ENCODE results near the gene RIMOC1. TPM values are rescaled to one million over a fixed set of nuclear protein-coding genes. Genes with fewer than 3 reads are reported as not detected.

The RIMOC1 gene
- polyA plus RNA-seq, 1 donor from 2014 or later = 18.5 TPM

GRCh38 chr5:41892031-41892430 is 12.1 kb upstream of the RIMOC1 start:
- H3K27ac ChIP-seq (ENCODE audit: low read length) = no peak overlapping the region
- H3K36me3 ChIP-seq (ENCODE audit: insufficient read depth, low read length) = no peaks in the 10 kb centered on the region
- H3K9me3 ChIP-seq (ENCODE audit: low read length) = no peaks in the 10 kb centered on the region

DNA sequence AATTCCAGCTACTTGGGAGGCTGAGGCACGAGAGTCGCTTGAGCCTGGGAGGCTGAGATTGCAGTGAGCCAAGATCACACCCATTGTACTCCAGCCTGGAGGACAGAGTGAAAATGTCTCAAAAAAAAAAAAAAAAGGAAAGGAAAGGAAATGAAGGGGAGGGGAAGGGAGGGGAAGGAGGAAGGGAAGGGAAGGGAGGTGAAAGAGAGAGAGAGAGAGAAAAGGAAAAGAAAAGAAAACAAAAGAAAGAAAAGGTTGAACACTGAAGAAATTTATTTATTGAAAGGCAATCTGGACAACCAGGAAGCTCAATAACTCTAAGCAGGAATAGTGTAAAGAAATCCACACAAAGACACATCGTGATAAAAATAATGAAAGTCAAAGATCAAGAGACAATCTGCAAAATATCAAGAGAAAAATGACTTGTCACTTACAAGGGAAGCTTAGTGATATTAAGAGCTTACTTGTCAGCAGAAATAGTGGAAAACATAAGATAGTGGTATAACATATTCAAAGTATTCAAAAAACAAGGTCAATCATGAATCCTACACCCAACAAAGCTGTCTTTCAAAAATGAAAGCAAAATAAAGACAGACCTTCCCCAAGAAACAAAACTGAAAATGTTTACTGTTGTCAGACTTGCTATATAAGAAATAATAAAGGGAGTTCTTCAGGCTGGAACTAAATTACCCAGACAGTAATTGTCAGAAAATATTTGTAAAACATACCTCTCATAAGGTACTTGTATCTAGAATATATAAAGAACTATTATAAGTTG is 10.9 kb upstream of the RIMOC1 start:
- Histone ChIP-seq H3K9me2 (ENCODE audit: insufficient read depth, low read length) (no peaks in the 10 kb centered on the region), H2AFZ (ENCODE audit: low read depth, low read length) (no peak overlapping the region), H3K79me2 (replicated peaks; ENCODE audit: insufficient read depth, low read length) (no peaks in the 10 kb centered on the region), H3F3A (ENCODE audit: insufficient read depth, low read length, poor library complexity, severe bottlenecking) (no peaks in the 10 kb centered on the region), H3K36me3 (ENCODE audit: insufficient read depth, low read length) (no peaks in the 10 kb centered on the region), H3K4me3 (ENCODE audit: low read length) (no peak overlapping the region), H3K9me3 (ENCODE audit: low read length) (no peaks in the 10 kb centered on the region), H3K27me3 (ENCODE audit: insufficient read depth, low read depth, low read length) (no peaks in the 10 kb centered on the region), H3K9ac (ENCODE audit: low read length) (no peak overlapping the region), H3K4me2 (ENCODE audit: low read length) (no peak overlapping the region), H4K20me1 (ENCODE audit: insufficient read depth) (no peaks in the 10 kb centered on the region), H3K27ac (ENCODE audit: low read length) (no peak overlapping the region)
- TF ChIP-seq EP300 (conservative IDR thresholded peaks at IDR 0.05; ENCODE audit: poor library complexity, severe bottlenecking) (no peak), MXI1 (conservative IDR thresholded peaks at IDR 0.05; ENCODE audit: poor library complexity, severe bottlenecking) (no peak), RAD21 (conservative IDR thresholded peaks at IDR 0.05) (no peak), TAF1 (IDR thresholded peaks at IDR 0.05; ENCODE audit: low read depth) (no peak), EZH2 (IDR thresholded peaks at IDR 0.05; ENCODE audit: borderline replicate concordance, insufficient read depth, low read length, poor library complexity, severe bottlenecking) (no peak), POLR2AphosphoS5 (IDR thresholded peaks at IDR 0.05) (no peak), CTCF (IDR thresholded peaks at IDR 0.05; ENCODE audit: poor library complexity, severe bottlenecking) (no peak)
- TF ChIP-seq, protein P1, sequence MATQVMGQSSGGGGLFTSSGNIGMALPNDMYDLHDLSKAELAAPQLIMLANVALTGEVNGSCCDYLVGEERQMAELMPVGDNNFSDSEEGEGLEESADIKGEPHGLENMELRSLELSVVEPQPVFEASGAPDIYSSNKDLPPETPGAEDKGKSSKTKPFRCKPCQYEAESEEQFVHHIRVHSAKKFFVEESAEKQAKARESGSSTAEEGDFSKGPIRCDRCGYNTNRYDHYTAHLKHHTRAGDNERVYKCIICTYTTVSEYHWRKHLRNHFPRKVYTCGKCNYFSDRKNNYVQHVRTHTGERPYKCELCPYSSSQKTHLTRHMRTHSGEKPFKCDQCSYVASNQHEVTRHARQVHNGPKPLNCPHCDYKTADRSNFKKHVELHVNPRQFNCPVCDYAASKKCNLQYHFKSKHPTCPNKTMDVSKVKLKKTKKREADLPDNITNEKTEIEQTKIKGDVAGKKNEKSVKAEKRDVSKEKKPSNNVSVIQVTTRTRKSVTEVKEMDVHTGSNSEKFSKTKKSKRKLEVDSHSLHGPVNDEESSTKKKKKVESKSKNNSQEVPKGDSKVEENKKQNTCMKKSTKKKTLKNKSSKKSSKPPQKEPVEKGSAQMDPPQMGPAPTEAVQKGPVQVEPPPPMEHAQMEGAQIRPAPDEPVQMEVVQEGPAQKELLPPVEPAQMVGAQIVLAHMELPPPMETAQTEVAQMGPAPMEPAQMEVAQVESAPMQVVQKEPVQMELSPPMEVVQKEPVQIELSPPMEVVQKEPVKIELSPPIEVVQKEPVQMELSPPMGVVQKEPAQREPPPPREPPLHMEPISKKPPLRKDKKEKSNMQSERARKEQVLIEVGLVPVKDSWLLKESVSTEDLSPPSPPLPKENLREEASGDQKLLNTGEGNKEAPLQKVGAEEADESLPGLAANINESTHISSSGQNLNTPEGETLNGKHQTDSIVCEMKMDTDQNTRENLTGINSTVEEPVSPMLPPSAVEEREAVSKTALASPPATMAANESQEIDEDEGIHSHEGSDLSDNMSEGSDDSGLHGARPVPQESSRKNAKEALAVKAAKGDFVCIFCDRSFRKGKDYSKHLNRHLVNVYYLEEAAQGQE (IDR thresholded peaks at IDR 0.05; ENCODE audit: borderline replicate concordance) = no peak

More at GRCh38 chr5:41892031-41892430, 12.1 kb upstream of the RIMOC1 start:
- Histone ChIP-seq H3K79me2 (replicated peaks; ENCODE audit: insufficient read depth, low read length) (no peaks in the 10 kb centered on the region), H2AFZ (ENCODE audit: low read depth, low read length) (no peak overlapping the region), H3K4me2 (ENCODE audit: low read length) (no peak overlapping the region), H3K9ac (ENCODE audit: low read length) (no peak overlapping the region), H3K9me2 (ENCODE audit: insufficient read depth, low read length) (no peaks in the 10 kb centered on the region), H3K27me3 (ENCODE audit: insufficient read depth, low read depth, low read length) (no peaks in the 10 kb centered on the region), H4K20me1 (ENCODE audit: insufficient read depth) (no peaks in the 10 kb centered on the region), H3F3A (ENCODE audit: insufficient read depth, low read length, poor library complexity, severe bottlenecking) (no peaks in the 10 kb centered on the region), H3K4me3 (ENCODE audit: low read length) (no peak overlapping the region)
- no peak for TF ChIP-seq MXI1 (conservative IDR thresholded peaks at IDR 0.05; ENCODE audit: poor library complexity, severe bottlenecking)
- no peak for TF ChIP-seq RAD21 (conservative IDR thresholded peaks at IDR 0.05)
- no peak for TF ChIP-seq TAF1 (IDR thresholded peaks at IDR 0.05; ENCODE audit: low read depth)
- no peak for TF ChIP-seq CTCF (IDR thresholded peaks at IDR 0.05; ENCODE audit: poor library complexity, severe bottlenecking)
- TF ChIP-seq POLR2AphosphoS5 (IDR thresholded peaks at IDR 0.05) = no peak
- no peak for TF ChIP-seq SMC3 (conservative IDR thresholded peaks at IDR 0.05; ENCODE audit: poor library complexity)
- TF ChIP-seq, protein P1 (IDR thresholded peaks at IDR 0.05; ENCODE audit: borderline replicate concordance) = no peak
- TF ChIP-seq EZH2 (IDR thresholded peaks at IDR 0.05; ENCODE audit: borderline replicate concordance, insufficient read depth, low read length, poor library complexity, severe bottlenecking) = no peak
- no peak for TF ChIP-seq EP300 (conservative IDR thresholded peaks at IDR 0.05; ENCODE audit: poor library complexity, severe bottlenecking)

Measured in neural cell (in vitro differentiated cells).